ENCODE data around the gene TXNDC8.

- TF ChIP-seq CTCF (IDR thresholded peaks at IDR 0.05; ENCODE audit: low read length) = no peak
- no peak for TF ChIP-seq EZH2 (IDR thresholded peaks at IDR 0.05; ENCODE audit: borderline replicate concordance, low read length)
These were observed 8.7 kb upstream of the TXNDC8 start for GRCh38 chr9:110346325-110346724.
